GM21825 (cell line): ENCODE measurements around the gene MGAT5B.

ENCODE experiments used
- ATAC-seq: cut with Tn5 transposase; IDR thresholded peaks from one replicate; pipeline ENCODE4 v1.9.1; 2021; ENCODE audit warnings: mild to moderate bottlenecking, moderate library complexity; ENCODE audit not compliant: unreplicated experiment

The MGAT5B gene

GRCh38 chr17:76924345-76925342 is 56.4 kb downstream of the MGAT5B start:
- ATAC-seq, result no peak

DNA sequence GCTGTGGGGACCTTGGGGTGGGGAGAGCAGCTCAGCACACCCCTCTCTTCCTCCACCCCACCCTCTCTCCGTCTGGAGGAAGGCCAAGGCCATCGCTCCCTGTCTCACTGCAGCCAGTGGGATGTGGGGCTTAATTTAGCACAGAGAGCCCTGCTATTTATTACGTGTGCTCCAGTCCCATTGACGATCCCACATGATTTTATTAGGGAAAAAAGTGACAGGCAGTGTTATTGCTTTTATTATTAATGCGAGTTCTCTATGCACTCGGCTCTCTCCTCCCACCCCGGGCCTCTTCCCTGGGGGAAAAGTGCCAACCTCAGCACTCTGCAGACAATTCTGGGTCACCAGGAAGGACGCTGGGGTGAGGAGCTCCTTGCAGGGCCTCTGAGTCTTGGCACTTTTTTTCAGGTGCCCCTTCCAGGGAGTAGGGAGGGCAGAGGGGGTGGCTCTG is 57.3 kb downstream of the MGAT5B start:
- ATAC-seq, result no peak

DNA sequence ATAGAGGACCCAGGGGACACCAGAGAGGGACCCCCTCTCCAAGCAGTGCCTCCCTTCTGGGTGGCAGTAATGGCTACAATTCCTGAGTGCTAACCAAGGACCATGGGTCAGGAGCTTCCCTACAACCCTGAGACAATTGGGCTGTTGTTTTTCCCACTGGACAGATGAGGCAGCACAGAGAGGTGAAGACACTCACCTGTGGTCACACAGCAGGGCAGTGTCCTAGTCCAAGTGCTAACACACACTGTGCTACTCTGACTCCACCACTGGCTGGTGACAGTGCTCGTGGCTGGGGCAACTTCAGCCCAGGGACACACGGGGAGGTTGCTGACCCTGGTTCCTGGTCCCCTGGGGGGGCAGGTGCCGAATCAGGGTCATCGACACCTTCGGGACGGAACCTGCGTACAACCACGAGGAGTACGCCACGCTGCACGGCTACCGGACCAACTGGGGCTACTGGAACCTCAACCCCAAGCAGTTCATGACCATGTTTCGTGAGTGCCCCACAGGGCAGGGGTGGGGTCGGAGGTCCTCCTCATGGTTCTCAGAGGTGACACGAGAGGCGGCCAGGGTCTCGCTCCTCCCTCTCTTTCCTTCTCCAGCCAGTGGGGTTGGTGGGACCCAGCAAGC is 58.1 kb downstream of the MGAT5B start:
- ATAC-seq, result no peak

GRCh38 chr17:76927577-76927976 is 59.4 kb downstream of the MGAT5B start:
- no peak for ATAC-seq

DNA sequence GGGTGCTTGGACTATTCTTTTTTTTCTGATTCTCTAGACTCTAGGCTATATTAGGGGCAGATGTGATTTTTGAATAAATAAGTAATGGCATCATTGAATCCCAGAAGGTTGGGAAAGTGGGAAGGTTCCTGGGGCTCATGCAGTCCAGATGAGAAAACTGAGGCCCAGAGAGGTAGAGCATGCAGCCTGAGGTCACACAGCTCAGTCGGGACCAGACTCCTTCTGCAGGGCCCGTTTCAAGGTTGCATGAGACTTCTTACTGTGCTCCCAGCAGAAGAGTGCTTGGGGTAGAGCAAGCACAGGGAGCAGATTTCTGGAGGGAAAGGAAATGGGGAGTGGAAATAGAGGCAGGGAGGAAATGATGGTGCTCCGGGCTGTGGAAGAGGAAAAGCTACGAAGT is 59.8 kb downstream of the MGAT5B start:
- no peak for ATAC-seq

DNA sequence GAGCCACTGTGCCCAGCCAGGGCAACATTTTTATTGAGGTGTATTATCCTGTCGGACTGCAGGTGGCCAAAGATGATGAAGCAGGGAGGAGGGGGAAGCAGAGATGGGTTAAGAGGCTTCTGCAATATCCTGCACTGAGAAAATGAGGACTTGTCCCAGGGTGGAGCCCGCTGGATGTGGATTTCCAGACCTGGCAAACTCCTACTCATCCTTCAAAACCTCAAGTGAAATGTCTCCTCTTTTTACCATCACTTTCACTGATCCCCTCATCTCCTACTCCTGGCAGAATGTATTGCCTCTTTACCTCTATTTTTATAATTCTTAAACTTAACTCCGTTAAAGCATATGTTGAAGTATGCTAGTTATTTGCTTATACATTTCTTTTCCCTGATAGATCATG is 60.9 kb downstream of the MGAT5B start:
- no peak for ATAC-seq

GRCh38 chr17:76929601-76930000 is 61.4 kb downstream of the MGAT5B start:
- ATAC-seq, result no peak

DNA sequence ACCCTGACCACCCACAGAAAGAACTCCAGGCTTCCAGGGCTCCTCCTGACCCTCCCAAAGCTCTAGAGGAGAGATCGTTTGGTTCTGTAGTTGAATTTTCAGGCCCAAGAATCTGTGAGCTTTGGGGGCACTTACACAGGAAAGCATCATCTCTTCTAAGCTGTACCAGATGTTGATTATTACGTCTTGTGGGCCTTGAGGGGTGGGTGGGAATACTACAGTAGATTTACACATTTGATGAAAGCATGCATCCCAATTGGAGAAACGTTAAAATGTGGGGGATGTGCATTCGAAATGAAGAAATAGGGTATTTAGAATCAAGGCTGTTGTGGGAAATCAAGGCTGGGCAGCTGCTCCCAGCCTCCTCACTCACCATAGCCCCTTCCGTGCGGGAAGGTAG is 61.9 kb downstream of the MGAT5B start:
- no peak for ATAC-seq

GRCh38 chr17:76932402-76933333 is 64.5 kb downstream of the MGAT5B start:
- ATAC-seq, result no peak

GRCh38 chr17:76934561-76935320 is 66.5 kb downstream of the MGAT5B start:
- ATAC-seq, result no peak

- no peak for ATAC-seq
Observed at GRCh38 chr17:76935331-76935730, 67.1 kb downstream of the MGAT5B start.

- ATAC-seq, result no peak
Observed at GRCh38 chr17:76937238-76937637, 69.0 kb downstream of the MGAT5B start.

- no peak for ATAC-seq
Observed at GRCh38 chr17:76938009-76938408, 69.8 kb downstream of the MGAT5B start.

- ATAC-seq, result no peak
Observed at GRCh38 chr17:76940295-76940694, 72.1 kb downstream of the MGAT5B start.

DNA sequence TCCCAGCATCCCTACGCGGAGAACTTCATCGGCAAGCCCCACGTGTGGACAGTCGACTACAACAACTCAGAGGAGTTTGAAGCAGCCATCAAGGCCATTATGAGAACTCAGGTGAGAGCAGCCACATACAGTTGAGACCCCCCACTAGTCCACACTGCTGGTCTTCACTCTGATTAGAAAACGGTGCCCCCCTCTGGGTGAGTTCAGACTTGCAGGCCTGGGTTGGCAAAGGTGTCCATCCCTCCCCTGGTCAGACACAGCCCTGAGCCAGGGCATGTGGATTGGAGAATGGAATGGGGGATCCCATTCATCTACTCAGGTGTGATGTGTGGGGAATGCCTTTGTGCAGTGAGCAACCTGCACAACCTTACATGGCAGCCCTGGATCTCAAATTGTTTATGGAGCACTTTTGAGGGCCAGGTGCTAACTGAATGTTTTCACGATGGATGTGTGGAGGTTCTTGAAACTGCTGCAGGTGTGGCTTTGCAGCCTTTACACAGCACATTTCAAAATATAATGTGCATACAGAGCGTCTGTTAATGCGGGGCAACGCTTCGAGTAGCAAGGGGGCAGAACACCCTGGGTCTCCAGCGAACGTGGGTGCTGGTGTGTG is 72.6 kb downstream of the MGAT5B start:
- ATAC-seq, result no peak

DNA sequence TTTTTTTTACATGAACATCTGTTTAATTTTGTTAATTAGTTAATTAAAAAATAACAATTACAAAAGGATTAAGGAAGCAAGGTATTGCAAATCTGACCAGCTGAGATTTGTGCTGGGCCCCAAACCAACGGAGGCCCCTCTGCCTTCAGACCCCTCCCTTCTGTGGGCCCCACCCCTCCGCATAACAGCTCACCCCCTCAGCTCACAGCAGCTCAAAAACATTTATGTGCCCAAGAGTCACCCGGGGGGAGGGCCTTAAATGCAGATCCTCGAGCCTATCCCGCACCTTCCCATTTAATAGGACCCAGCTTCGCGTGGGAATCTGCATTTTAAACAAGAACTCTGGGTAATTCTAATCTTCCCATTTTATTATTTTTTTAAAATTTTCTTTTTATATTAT is 75.0 kb downstream of the MGAT5B start:
- no peak for ATAC-seq

DNA sequence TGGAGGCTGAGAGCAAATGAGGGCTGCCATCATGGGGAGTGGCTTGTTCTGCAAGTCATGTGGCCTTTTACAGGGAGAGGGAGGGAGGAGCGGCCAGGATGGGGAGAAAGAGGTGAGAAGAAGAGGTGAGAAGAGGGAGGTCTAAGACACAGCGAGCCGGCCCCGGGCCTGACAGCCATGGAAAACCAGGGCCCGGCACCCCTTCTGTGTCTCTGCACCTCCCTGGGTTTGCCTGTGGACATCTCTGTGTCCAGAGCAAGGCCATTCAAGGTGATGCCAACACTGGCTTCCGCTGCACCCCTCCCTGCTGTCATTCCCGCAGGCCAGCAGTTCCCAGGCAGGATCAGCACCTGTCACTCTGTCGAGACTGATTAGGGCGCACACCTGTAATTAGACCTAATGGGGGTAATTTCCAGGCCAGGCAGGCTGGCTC is 75.6 kb downstream of the MGAT5B start:
- no peak for ATAC-seq

- ATAC-seq, result no peak
Observed at GRCh38 chr17:76944477-76944876, 76.3 kb downstream of the MGAT5B start.

DNA sequence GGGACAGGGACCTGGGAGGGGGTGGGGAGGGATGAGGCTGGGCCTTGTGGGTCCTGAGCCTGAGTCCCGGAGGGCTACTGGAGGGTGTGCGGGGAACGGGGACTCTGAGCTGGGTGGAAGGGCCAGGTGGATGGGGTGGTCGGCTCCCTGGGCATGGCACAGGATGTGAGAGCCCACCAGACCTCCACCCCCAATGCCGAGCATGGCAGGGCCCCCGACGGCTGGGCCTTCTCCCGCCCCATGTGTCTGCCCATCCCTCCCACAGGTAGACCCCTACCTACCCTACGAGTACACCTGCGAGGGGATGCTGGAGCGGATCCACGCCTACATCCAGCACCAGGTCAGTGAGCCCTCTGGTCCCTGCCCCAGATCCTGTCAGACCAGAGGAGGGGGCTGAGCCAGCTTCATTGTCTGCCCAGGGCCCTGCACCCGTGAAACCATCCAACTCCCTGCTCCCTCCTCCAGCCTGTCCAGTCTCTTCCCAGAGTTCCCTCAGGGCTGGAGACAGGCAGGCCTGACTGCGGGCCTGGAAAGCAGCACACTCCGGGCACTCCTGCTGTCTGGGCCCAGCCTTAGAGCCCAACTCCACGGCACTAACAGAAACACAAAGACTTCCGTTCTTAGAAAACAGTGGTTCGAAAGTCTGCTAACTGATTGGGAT is 78.0 kb downstream of the MGAT5B start:
- no peak for ATAC-seq
